Measurements from ENCODE around the gene DCAF5. TPM values are rescaled to one million over a fixed set of nuclear protein-coding genes. Genes with fewer than 3 reads are reported as not detected.

The DCAF5 gene
- polyA plus RNA-seq, 1 donor (not counting 4 experiments of a cell fraction or from before 2014, with no cell fraction given) = 29.5 TPM

GRCh38 chr14:69002069-69002468 is 150.8 kb downstream of the DCAF5 start:
- Histone ChIP-seq H3K27ac (ENCODE audit: control insufficient read depth, insufficient read depth, low read length) (no peak overlapping the region), H3K79me2 (ENCODE audit: control insufficient read depth, insufficient read depth, low read length) (no peaks in the 10 kb centered on the region), H3K4me1 (ENCODE audit: control insufficient read depth, extremely low read depth, insufficient read depth, low read length) (peaks cover 15% of the 10 kb centered on the region), H2AFZ (ENCODE audit: control insufficient read depth, low read length) (no peak overlapping the region), H3K36me3 (ENCODE audit: control insufficient read depth in 2 of 2, extremely low read depth in 1 of 2, insufficient read depth in 2 of 2, low read length in 2 of 2) (no peaks in the 10 kb centered on the region), H3K4me2 (ENCODE audit: control insufficient read depth, extremely low read depth, insufficient read depth, low read depth, low read length) (no peak overlapping the region), H3K27me3 (ENCODE audit: control insufficient read depth, extremely low read depth, insufficient read depth, low read length) (peaks cover 5% of the 10 kb centered on the region), H3K9ac (ENCODE audit: control insufficient read depth, extremely low read depth, insufficient read depth, low read length) (no peak overlapping the region), H3K9me3 (ENCODE audit: control insufficient read depth, low read depth, low read length) (no peaks in the 10 kb centered on the region), H3K4me3 (ENCODE audit: control insufficient read depth in 2 of 3, extremely low read depth in 1 of 3, insufficient read depth in 2 of 3, low read depth in 1 of 3, low read length in 3 of 3) (no peak overlapping the region), H3K9me1 (ENCODE audit: control insufficient read depth, extremely low read depth, insufficient read depth, low read length) (no peaks in the 10 kb centered on the region), H4K20me1 (ENCODE audit: control insufficient read depth, extremely low read depth, insufficient read depth, low read length) (no peaks in the 10 kb centered on the region)
- DNase-seq (ENCODE audit: low read depth, low spot score) = no peak
- TF ChIP-seq EZH2 (IDR thresholded peaks at IDR 0.05; ENCODE audit: low read length) = no peak
- TF ChIP-seq CTCF (optimal IDR thresholded peaks at IDR 0.05 in 1 of 3, IDR thresholded peaks at IDR 0.05 in 1 of 3, conservative IDR thresholded peaks at IDR 0.05 in 1 of 3; ENCODE audit: extremely low read depth in 1 of 3, insufficient read depth in 2 of 3, low read length in 3 of 3) = peak in 2 of 3 experiments; percentile 12 to 53
- FAIRE-seq = no peak
- dilution Hi-C loops (cut with MboI; ENCODE audit: extremely low pct_ligation_motif_present, low sequenced_read_pairs) = no loop called here

GRCh38 chr14:69001375-69001774 is 151.5 kb downstream of the DCAF5 start:
- Histone ChIP-seq H3K79me2 (ENCODE audit: control insufficient read depth, insufficient read depth, low read length) (no peaks in the 10 kb centered on the region), H3K27me3 (ENCODE audit: control insufficient read depth, extremely low read depth, insufficient read depth, low read length) (peaks cover 5% of the 10 kb centered on the region), H4K20me1 (ENCODE audit: control insufficient read depth, extremely low read depth, insufficient read depth, low read length) (no peaks in the 10 kb centered on the region), H3K36me3 (ENCODE audit: control insufficient read depth in 2 of 2, extremely low read depth in 1 of 2, insufficient read depth in 2 of 2, low read length in 2 of 2) (no peaks in the 10 kb centered on the region), H3K9ac (ENCODE audit: control insufficient read depth, extremely low read depth, insufficient read depth, low read length) (no peak overlapping the region), H3K9me3 (ENCODE audit: control insufficient read depth, low read depth, low read length) (no peaks in the 10 kb centered on the region), H2AFZ (ENCODE audit: control insufficient read depth, low read length) (no peak overlapping the region), H3K4me3 (ENCODE audit: control insufficient read depth in 2 of 3, extremely low read depth in 1 of 3, insufficient read depth in 2 of 3, low read depth in 1 of 3, low read length in 3 of 3) (no peak overlapping the region), H3K27ac (ENCODE audit: control insufficient read depth, insufficient read depth, low read length) (no peak overlapping the region), H3K4me2 (ENCODE audit: control insufficient read depth, extremely low read depth, insufficient read depth, low read depth, low read length) (no peak overlapping the region), H3K4me1 (ENCODE audit: control insufficient read depth, extremely low read depth, insufficient read depth, low read length) (peaks cover 15% of the 10 kb centered on the region), H3K9me1 (ENCODE audit: control insufficient read depth, extremely low read depth, insufficient read depth, low read length) (no peaks in the 10 kb centered on the region)
- DNase-seq (ENCODE audit: low read depth, low spot score) (no peak), FAIRE-seq (no peak)
- dilution Hi-C loops (cut with MboI; ENCODE audit: extremely low pct_ligation_motif_present, low sequenced_read_pairs) = no loop called here
- no peak for TF ChIP-seq CTCF (optimal IDR thresholded peaks at IDR 0.05 in 1 of 3, IDR thresholded peaks at IDR 0.05 in 1 of 3, conservative IDR thresholded peaks at IDR 0.05 in 1 of 3; ENCODE audit: extremely low read depth in 1 of 3, insufficient read depth in 2 of 3, low read length in 3 of 3)
- TF ChIP-seq EZH2 (IDR thresholded peaks at IDR 0.05; ENCODE audit: low read length) = no peak

Small RNA genes lying within 50 kb of the gene (small RNA-seq; reads per million reads assigned to genes)
- gene RF00019 (ENCODE audit: insufficient read length in 3 of 3, low read depth in 3 of 3, low replicate concordance in 1 of 3) (0 reads per million in 3 experiments), gene RPS29P1 (ENCODE audit: insufficient read length in 3 of 3, low read depth in 3 of 3, low replicate concordance in 1 of 3) (0 reads per million in 3 experiments)

Other genes with a start within 250 kb of the DCAF5 start
- gene ACTN1, start 173.8 kb downstream of the DCAF5 start, polyA plus RNA-seq = 394 to 1,027 TPM (median 558 TPM) in 3 replicates
- gene EXD2, start 38.4 kb upstream of the DCAF5 start, polyA plus RNA-seq = 19.9 to 23.9 TPM (median 22.7 TPM) in 3 replicates
- gene GALNT16, start 107.0 kb upstream of the DCAF5 start, polyA plus RNA-seq = 0.04 TPM in 1 of 3 replicates, not detected in the others
- gene ERH, start 245.2 kb upstream of the DCAF5 start, polyA plus RNA-seq = 124 to 256 TPM (median 159 TPM) in 3 replicates
- gene SLC39A9, start 245.6 kb upstream of the DCAF5 start, polyA plus RNA-seq = 58.8 to 75.2 TPM (median 70.3 TPM) in 3 replicates